ENCODE data around the gene C17orf67. TPM values are rescaled to one million over a fixed set of nuclear protein-coding genes. Genes with fewer than 3 reads are reported as not detected.

Gene C17orf67, protein sequence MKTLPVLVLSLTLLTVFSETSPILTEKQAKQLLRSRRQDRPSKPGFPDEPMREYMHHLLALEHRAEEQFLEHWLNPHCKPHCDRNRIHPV
- 1 to 10 TPM in 3 of 4 donors, under 1 TPM in 1; 0.24 to 1.2 (median 1.2) TPM for total RNA-seq

DNA sequence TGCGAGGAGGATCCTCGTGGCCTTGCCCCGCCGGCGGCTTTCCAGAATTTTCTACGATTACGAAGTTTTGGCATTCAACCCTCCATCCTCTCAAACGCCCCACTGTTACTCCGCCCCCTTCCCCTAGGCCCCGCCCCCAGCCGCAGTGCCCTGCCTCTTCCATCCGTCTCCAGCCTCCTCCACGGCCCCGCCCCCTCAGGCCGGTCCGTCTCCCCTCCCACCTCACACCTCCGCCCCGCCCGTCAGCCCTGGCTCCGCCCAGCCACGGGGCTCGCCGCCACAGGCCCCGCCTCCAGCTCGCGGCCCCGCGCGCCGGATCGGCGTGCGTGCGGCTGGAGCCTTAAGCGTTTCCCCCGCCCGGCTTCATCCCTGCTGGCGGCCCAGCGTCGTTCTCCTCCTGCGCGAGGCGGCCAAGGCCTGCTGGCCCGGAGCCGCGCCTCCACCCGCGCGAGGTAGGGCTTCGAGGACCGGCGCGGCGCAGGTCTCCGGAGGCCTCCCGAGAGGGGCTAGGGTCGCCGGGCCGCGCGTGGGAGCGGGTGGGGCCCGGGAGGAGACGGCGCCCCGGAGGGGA lies at the start of gene C17orf67, which contains the start of gene DGKE:
C17orf67 (minus strand) TSS at position 112 of the 571 bp plus-strand sequence. CDS start 18,110 bp downstream, outside the sequence.
DGKE (plus strand) TSS at position 343 of the 571 bp plus-strand sequence. CDS start 645 bp downstream, outside the sequence.
- Histone ChIP-seq H3K27ac (peak within 1 kb of the TSS; percentile 72 to 93 (median 80)), H3K9me3 (no peaks in the 10 kb centered on the region), H3K4me1 (peaks cover 7 to 18% of the 10 kb centered on the region in 2 donors), H3K4me3 (replicated peaks in 1 of 3) (peak within 1 kb of the TSS; percentile 29 to 88 (median 50)), H3K36me3 (no peaks in the 10 kb centered on the region), H3K27me3 (no peaks in the 10 kb centered on the region)
- TF ChIP-seq, protein P1, sequence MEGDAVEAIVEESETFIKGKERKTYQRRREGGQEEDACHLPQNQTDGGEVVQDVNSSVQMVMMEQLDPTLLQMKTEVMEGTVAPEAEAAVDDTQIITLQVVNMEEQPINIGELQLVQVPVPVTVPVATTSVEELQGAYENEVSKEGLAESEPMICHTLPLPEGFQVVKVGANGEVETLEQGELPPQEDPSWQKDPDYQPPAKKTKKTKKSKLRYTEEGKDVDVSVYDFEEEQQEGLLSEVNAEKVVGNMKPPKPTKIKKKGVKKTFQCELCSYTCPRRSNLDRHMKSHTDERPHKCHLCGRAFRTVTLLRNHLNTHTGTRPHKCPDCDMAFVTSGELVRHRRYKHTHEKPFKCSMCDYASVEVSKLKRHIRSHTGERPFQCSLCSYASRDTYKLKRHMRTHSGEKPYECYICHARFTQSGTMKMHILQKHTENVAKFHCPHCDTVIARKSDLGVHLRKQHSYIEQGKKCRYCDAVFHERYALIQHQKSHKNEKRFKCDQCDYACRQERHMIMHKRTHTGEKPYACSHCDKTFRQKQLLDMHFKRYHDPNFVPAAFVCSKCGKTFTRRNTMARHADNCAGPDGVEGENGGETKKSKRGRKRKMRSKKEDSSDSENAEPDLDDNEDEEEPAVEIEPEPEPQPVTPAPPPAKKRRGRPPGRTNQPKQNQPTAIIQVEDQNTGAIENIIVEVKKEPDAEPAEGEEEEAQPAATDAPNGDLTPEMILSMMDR (IDR thresholded peaks at IDR 0.05) = no peak
- TF ChIP-seq POLR2A (IDR thresholded peaks at IDR 0.05) = peak; percentile 24 to 76
- intact Hi-C loops (cut with DNase I) = loop anchor here (10.0 kb wide), 1 partner anchor 281 kb away; no protein-coding TSS in a partner anchor
- WGBS, 2 donors = 1 to 5% methylated on average over 4 to 39 of the region's 66 CpGs
- DNase-seq = peak; percentile 97

DNA sequence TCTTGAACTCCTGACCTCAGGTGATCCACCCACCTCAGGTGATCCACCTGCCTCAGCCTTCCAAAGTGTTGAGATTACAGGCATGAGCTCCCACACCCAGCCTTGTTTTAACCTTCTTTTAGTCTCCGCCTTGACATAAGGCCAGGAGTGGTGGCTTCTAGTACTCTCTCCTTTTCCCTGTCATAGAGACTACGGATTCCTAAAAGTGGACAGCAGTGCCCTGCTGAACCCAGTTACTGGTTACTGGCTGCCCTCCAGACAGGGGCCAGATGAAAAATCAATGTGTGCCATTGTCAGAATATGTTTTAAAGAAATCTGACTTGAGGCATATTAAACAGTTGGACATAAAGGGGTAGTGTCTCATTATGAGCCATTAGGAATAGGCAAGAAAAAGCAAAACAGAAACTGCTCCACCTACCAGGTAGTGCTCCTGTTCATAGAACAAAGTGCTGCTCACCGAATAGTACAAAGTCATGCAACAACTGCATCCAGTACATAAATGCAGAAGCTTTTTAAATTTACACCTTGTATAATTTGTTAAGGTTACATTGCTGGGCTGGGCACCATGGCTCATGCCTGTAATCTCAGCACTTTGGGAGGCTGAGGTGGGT lies 48.1 kb upstream of the C17orf67 start:
- Histone ChIP-seq H3K4me3 (replicated peaks in 1 of 3) (no peak overlapping the region), H3K9me3 (no peaks in the 10 kb centered on the region), H3K36me3 (no peaks in the 10 kb centered on the region), H3K27ac (no peak overlapping the region), H3K4me1 (no peaks in the 10 kb centered on the region), H3K27me3 (no peaks in the 10 kb centered on the region)
- no peak for DNase-seq
- intact Hi-C loops (cut with DNase I) = no loop called here
- TF ChIP-seq, protein P1 (IDR thresholded peaks at IDR 0.05) = no peak
- TF ChIP-seq POLR2A (IDR thresholded peaks at IDR 0.05) = no peak
- 93 to 97% methylated on average over 3 of the region's 3 CpGs for WGBS, 2 donors

DNA sequence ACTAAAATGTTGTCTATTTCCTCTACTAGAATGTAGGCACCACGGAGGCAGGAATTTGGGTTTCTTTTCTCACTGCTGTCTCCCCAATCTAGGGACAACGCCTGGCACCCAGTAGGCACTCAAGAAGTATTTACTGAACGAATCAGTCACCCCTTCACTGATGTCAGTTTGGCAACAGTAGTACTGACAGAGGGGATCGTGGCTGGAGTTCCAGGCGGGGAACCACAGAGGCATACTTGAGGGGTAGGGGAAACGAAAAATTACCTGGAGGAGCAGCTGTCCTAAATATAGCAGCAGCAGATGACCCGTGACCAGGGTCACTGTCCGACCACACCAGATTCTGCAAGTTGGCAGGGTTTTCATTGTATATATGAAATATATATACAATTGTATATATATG lies 46.9 kb upstream of the C17orf67 start:
- 81% methylated on average over 8 of the region's 8 CpGs for WGBS, 2 donors
- H3K36me3 ChIP-seq = no peaks in the 10 kb centered on the region
- no peak overlapping the region for H3K27ac ChIP-seq
- H3K9me3 ChIP-seq = no peaks in the 10 kb centered on the region
- no peaks in the 10 kb centered on the region for H3K4me1 ChIP-seq
- H3K4me3 ChIP-seq (replicated peaks in 1 of 3) = no peak overlapping the region
- H3K27me3 ChIP-seq = no peaks in the 10 kb centered on the region
- intact Hi-C loops (cut with DNase I) = no loop called here
- TF ChIP-seq POLR2A (IDR thresholded peaks at IDR 0.05) = no peak
- TF ChIP-seq, protein P1 (IDR thresholded peaks at IDR 0.05) = no peak
- DNase-seq = no peak

DNA sequence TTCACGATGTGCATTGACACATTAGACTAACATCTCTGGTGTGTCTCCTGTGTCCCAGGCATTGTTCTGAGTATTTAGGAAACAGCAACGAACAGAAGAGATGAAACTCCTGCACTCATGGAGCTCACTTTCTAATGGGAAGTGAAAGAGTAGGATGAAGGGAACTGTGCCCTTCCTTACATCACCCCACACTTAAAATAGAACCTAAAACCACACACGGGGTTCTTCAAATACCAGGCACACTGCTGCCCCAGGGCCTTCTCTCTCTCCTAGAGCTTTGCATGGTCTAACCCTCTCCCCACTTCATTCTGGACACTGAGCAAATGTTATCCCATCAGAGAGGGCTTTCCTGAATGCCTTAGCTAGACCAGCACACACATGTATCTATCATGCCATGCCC lies 46.4 kb upstream of the C17orf67 start:
- WGBS, 2 donors = 67 to 85% methylated on average over 3 of the region's 3 CpGs
- intact Hi-C loops (cut with DNase I) = no loop called here
- no peaks in the 10 kb centered on the region for H3K27me3 ChIP-seq
- TF ChIP-seq, protein P1 (IDR thresholded peaks at IDR 0.05) = no peak
- no peak for TF ChIP-seq POLR2A (IDR thresholded peaks at IDR 0.05)
- H3K36me3 ChIP-seq = no peaks in the 10 kb centered on the region
- H3K4me3 ChIP-seq (replicated peaks in 1 of 3) = no peak overlapping the region
- no peak overlapping the region for H3K27ac ChIP-seq
- no peaks in the 10 kb centered on the region for H3K4me1 ChIP-seq
- no peak for DNase-seq
- no peaks in the 10 kb centered on the region for H3K9me3 ChIP-seq

DNA sequence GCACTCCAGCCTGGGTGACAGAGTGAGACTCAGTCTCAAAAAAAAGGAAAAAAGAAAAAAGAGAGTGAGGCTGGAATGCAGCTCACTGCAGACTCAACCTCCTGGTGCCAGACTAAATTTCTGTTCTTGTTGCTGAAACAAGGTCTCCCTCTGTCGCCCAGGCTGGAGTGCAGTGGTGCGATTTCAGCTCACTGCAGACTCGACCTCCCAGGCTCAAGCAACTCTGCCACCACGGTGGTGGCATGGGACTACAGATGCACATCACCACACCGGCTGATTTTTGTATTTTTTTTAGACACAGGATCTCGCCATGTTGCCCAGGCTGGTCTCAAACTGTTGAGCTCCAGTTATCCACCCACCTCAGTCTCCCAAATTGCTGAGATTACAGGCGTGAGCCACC lies 45.6 kb upstream of the C17orf67 start:
- DNase-seq = no peak
- Histone ChIP-seq H3K27ac (no peak overlapping the region), H3K27me3 (no peaks in the 10 kb centered on the region), H3K9me3 (no peaks in the 10 kb centered on the region), H3K4me3 (replicated peaks in 1 of 3) (no peak overlapping the region), H3K4me1 (no peaks in the 10 kb centered on the region), H3K36me3 (no peaks in the 10 kb centered on the region)
- intact Hi-C loops (cut with DNase I) = no loop called here
- 90 to 93% methylated on average over 7 of the region's 7 CpGs for WGBS, 2 donors
- TF ChIP-seq, protein P1 (IDR thresholded peaks at IDR 0.05) = no peak
- TF ChIP-seq POLR2A (IDR thresholded peaks at IDR 0.05) = no peak
